ENCODE results near the gene INTS14.

The INTS14 gene

DNA sequence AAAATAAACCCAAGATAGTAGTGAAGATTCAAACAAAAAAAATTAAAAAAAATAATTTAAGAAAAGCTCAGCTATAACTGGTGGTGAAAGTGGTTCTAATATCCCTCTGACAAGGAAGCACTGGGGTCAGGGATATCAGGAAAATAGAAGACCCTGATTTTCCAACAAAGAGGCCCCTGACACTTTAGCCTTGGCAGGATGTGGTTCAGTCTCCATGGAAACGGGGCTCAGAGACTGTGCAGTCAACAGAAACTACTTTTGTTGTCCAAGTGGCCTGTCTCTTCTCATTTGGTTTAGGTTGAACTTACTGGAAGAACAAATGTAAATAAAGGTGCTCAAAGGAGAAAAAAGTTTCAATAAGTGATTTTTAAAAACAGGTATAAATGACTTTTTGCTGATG is 27.2 kb downstream of the INTS14 start:
- TF ChIP-seq, protein P1, sequence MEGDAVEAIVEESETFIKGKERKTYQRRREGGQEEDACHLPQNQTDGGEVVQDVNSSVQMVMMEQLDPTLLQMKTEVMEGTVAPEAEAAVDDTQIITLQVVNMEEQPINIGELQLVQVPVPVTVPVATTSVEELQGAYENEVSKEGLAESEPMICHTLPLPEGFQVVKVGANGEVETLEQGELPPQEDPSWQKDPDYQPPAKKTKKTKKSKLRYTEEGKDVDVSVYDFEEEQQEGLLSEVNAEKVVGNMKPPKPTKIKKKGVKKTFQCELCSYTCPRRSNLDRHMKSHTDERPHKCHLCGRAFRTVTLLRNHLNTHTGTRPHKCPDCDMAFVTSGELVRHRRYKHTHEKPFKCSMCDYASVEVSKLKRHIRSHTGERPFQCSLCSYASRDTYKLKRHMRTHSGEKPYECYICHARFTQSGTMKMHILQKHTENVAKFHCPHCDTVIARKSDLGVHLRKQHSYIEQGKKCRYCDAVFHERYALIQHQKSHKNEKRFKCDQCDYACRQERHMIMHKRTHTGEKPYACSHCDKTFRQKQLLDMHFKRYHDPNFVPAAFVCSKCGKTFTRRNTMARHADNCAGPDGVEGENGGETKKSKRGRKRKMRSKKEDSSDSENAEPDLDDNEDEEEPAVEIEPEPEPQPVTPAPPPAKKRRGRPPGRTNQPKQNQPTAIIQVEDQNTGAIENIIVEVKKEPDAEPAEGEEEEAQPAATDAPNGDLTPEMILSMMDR (IDR thresholded peaks at IDR 0.05; ENCODE audit: insufficient read depth, low read depth, low read length, missing control alignments), result no peak
- no peak for DNase-seq (ENCODE audit: low read depth)
- no peak overlapping the region for H3K4me3 ChIP-seq (ENCODE audit: low read length)

DNA sequence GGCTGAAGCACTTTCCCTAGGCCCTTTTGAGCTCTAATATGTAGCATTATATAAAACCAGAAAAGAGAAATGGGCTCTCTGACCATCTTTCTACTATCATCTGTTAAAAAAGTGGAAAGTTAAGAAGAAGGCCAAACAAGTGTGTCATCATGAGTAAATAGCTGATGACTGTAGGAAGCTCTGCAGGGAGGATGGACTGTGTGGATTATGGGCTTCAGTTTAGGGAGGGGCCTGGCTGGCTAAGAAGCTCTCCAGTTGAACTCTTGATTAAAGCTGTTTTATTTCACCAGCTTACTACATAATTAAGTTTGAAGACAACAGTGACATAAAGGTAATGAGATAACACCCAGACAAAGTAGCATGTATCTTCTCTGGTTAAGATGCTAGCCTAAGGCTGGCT is 30.6 kb downstream of the INTS14 start:
- no peak overlapping the region for H3K4me3 ChIP-seq (ENCODE audit: low read length)
- DNase-seq (ENCODE audit: low read depth), result peak; percentile 64
- TF ChIP-seq, protein P1 (IDR thresholded peaks at IDR 0.05; ENCODE audit: insufficient read depth, low read depth, low read length, missing control alignments), result no peak

DNA sequence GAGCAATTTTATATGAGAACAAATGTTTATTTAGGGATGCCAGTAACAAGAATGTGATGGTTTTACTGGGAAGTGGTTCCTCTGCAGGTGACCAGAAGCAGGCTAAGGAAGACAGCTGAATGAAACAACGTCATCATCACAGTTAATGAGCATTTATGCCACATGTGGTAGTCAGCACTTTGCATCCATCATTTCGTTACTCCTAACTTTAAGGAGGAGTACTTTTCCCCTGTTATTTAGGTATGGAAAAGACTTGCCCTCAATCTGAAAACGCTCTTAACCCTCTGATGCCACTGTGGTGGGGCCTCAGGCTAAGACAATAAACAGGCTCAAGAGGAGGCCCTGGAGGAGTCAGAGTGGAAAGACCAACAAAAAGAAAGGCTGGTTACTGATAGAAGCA is 31.2 kb downstream of the INTS14 start:
- no peak overlapping the region for H3K4me3 ChIP-seq (ENCODE audit: low read length)
- no peak for DNase-seq (ENCODE audit: low read depth)
- TF ChIP-seq, protein P1 (IDR thresholded peaks at IDR 0.05; ENCODE audit: insufficient read depth, low read depth, low read length, missing control alignments), result no peak

DNA sequence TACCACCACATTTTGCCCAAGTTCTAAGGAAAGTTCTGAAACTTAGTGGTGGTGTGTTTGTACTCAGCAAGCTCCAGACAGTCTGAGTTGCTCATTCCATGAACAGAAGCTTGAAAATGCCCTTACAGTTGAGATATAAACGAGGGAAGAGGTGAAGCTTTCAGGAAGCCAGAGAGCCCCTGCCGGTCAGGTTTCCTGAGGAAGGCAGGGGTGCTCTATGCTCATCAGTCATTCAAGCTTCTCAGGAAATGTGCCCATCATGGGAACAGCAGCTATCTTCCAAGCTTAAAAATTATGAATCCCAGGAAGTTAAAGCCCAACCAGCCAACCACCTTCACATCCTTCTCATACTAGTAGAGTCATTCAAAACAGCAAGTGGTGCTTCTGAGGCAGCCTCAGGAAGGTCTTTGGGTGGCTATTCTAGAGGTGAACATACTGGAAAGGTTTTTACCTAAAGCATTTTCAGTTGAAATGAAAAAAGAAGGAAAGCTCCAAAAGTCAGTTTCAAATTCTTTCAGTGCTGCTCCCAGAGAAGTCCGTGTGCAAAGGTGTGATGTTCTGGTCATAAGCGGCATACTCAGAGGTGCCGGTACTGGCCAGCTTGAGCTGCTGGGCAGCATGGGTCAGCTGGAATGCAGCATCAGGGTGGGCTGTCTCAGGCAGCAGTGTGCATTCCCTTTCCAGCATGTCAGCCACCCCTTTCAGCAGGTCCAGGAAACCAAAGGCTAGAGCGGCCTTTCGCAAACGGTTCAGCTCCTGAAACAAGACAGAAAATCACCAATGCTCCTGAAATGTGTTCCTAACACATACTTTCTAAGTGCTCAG is 31.8 kb downstream of the INTS14 start:
- TF ChIP-seq, protein P1 (IDR thresholded peaks at IDR 0.05; ENCODE audit: insufficient read depth, low read depth, low read length, missing control alignments), result no peak
- H3K4me3 ChIP-seq (ENCODE audit: low read length), result no peak overlapping the region
- DNase-seq (ENCODE audit: low read depth), result no peak

DNA sequence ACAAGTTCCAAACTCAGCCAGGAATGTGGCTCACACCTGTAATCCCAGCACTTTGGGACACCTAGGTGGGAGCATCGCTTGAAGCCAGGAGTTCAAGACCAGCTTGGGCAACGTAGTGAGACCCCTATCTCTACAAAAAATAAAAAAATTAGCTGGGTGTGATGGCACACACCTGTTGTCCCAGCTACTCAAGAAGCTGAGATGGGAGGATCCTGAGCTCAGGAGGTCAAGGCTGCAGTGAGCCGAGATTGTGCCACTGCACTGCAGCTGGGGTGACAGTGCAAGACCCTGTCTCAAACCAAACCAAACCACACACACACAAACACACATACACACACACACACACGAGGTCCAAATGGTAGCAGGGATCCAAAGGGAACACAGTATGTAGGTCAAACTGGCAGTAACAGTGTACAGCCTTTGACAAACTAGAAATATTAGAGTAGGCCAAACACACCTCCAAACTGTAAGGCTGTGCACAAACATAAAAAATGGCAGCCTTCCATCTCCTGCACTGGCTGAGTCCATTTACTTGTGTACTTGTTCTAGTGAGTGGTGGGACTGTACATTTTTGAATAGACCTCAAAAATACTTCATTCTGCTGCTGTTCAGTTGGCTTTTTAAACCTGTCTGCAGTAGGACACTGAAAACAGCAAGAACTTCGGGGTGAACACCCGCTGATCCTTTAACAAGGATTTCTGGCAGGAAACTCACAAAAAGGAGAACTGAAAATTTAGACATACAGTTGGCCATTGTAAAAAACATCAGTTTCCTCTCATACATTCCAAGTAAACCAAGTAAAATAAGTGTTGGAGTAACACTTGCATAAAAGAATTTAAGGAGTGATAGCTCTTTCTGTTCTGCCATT is 33.6 kb downstream of the INTS14 start:
- H3K4me3 ChIP-seq (ENCODE audit: low read length), result no peak overlapping the region
- TF ChIP-seq, protein P1 (IDR thresholded peaks at IDR 0.05; ENCODE audit: insufficient read depth, low read depth, low read length, missing control alignments), result no peak
- no peak for DNase-seq (ENCODE audit: low read depth)

DNA sequence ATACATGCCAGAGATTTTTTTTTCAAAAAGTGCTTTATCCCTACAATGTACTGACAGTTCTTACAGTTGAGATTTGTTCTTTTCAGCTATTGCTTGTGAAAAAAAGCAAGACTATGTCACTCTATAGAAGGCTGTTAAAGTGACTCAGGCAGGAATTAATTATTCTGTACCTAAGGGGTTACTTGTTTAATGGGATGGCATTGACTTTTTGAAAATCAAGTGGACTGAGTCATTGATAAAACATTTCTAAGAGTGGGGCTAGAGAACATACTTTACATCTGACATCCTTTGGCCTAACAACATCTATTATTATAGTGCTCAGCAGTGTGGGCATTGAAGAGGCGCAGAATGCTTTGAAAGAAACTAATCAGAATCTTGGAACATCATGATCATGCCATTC is 34.3 kb downstream of the INTS14 start:
- TF ChIP-seq, protein P1 (IDR thresholded peaks at IDR 0.05; ENCODE audit: insufficient read depth, low read depth, low read length, missing control alignments), result no peak
- peak; percentile 8 for DNase-seq (ENCODE audit: low read depth)
- no peak overlapping the region for H3K4me3 ChIP-seq (ENCODE audit: low read length)

Data from epithelial cell of esophagus (primary cell).